ENCODE measurements around the gene THAP7.
"Not testable (repeated sequence)": the region's sequence is repeated elsewhere in the genome, so short reads cannot be mapped to it uniquely, and the experiment has no call there.

Gene THAP7

DNA sequence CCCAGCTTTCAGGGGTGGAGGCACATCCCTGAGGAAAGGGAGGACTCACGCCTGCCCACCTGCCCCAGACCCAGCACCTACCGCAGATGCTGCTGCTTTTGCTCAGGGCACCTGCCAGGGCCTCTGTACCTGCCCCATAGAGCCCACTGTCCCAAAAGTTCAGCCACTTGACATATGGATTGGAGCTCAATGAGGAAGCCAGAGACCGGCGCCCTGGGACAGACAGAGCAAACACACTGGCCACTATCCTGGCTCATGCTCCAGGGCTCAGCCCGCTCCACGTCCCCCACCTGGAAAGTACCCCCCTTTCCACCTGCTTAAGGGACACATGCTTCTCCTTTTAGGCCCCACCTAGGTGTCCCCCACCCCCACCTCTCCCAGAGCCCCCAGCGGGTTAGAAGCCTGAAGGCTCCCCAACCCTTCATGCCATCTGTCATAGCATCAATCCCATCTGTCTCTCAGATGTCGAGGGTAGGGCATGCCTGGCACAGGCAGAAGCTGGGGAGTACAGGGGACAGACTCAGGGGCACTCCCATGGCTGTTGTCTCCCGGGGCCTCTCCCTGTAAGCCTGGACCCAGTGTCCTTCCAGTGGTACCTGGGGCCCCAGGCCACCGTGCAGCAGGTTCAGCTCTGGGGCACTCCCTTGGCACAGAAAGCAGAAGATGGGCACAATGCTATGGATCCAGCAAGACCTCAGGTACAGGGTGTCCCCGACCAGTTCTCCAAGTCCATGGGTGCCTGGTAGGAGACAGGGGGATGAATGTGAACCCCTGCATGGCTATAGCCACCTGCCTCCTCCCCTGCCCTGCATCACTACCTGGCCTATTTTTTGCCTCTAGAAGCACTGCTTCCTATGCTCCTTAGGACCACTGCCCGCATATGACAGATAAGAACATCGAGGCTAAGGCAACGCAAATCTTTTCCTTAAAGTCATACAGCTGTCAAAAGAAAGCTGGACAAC, 10.8 kb upstream of the THAP7 start:
- DNase-seq: peak in 1 of 14 donors; percentile 83

DNA sequence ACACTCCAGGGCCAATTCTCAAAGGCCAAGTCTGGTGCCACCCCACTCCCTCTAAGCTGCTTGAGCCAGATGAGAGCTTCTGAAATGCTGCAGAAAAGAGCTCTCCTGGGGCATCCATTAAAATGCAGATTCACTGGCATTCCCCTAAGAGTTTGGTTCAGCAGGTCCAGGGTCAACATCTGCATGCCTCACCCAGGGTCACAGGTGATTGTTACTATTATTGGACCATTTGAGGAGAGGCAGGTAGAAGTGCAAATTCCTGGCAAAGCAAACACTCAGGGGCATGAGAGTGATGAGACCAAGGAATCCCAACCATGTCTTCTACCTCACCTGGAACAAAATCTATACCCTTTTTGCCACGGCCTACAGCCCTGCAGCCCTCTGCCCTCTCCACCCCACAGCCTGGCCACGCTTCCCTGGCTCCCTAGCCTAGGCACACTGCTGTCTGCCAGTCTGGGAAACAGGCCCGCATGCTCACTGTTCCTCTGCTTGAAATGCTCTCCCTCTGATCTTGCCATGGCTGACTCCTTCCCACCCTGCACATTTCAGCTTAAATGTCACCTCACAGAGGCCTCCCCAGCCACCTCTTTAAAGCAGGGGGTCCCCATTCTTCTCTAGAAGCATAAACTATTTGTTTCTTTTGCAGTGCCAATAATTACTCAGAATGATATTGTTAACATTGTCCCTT, 8.7 kb upstream of the THAP7 start:
- no peak for DNase-seq

DNA sequence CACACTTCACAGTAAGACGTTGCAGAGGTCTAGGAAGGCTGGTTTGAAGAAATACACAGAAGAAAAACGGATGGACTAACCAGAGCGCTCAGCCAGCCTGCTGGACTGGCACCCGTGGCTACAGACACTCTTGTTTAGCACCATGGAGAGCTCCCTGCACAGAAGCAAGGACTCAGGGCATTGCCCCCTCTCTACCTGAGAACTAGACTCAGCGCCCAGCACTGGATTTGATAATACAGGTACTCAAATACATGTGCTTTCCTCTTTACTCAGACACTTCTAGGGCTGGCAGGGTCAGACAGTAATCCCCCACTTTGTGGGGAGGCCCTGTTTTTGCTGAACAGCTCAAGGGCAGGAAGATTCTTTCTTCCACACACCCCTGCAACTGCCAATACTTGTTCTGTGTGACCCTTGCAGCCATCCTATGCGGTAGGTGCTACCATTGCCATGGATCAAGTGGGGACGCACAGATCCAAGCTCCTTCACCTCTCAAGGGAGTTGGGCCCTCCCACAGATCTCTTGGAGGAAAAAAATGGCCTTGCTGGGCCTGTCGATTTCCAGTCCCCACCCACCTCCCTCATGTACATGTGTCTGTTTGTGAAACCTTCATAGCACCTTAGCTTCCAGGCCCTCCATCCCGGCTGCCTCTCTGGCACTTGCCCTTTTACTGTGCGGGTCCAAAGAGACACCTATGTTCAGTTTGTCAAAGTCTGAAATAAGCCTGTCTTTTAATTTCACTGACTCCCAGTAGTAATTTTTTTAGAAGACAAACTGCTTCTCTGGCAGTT, 7.9 kb upstream of the THAP7 start:
- DNase-seq: no peak

DNA sequence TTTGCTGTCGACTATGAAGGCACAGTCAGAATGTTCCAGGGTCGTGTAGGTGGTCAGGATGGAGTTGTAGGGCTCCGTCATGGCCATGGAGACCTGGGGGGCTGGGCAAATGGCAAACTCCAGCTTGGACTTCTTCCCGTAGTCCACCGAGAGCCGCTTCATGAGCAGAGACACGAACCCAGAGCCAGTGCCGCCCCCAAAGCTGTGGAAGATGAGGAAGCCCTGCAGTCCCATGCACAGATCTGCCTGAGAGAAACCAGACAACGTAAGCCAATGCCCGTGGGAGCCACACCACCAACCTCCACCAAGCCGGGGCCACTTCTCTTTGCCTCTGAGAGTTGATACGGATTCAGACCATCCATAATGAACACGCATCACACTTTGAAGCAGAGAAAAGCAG, 7.3 kb upstream of the THAP7 start:
- not testable (repeated sequence) for DNase-seq

DNA sequence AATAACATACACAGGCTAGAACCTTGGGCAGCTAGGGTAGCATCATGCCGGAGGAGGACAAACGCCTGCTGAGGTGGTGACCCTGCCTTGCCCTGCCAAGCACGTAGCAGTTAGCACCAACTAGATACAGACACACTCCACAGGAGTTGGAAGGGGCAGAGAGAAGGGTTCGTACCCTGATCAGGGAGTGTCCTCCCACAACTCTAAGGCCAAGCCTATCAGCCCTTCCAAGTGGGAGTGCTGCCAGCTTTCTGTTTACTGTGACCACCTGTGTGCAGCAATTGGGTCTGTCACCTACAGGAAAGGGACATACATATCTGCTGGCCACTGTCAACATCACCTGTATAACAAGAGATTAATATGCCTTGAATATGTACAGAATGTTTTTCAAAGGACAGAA, 1.9 kb upstream of the THAP7 start:
- peak in 1 of 14 donors; percentile 19 for DNase-seq

DNA sequence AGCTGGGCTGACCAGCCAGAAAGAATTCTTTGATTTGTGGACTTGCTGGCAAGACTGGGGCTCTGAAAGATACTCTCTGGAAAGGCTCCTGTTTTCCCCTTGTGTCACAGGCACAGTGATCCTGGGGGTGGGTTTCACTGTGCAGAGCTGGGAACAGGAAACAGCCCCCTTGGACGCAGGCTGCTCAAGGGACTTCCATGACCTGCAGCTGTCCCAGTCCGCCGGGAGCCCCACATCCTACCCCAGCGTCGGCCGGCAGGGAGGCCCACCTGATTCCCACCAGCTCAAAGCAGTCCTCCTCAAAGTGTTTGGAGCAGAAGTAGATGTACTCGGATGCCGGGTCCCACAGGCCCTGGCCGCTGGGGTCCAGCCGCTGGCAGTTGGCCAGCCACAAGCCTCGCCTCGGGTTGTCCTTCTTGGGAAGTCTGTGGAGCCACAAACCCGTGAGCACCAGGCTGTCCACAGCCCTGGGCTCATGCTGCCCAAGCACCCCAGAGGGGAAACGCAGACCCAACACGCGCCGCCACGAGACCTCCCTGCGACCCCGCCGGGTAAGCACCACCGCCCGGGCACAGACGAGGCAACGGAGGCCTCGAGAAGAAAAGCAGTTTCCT, 824 bp downstream of the THAP7 start:
- no peak for DNase-seq

DNA sequence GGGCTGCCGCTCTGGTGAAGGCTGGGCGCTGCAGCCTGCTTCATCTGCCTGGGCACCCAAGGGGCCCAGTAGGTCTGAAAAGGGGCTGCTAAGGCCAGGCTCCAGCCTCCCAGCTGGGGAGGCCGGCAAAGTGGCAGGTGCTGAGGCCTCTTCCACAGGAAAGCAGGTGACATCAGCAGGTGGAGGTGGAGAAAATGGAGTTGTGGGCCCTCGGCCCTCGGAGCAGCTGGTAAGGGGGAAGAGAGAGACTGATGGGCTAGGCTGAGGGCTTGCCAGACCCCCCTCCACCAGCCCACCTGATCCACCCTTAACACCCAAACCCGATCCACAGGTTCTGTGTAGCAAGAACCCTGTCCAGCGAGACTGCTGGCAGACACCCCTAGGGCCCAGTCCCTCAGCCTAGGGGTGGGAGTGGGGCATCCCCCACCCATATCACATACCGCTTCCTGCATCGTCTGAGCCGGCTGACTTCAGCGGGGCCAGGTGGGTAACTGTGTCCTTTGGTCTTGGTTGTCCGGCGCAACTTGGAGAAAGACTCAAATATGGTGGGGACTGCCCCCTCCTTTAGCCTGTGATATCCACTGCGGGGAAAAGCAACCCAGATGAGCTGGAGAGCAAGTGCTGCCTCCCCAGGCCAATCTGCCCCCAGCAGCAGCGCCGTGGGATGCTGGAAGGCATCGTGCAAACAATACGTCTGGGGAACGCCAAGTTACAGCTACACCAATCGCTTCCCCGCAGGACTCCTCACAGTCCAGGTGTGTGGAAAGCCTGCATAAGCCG, 1.5 kb downstream of the THAP7 start:
- DNase-seq: no peak

DNA sequence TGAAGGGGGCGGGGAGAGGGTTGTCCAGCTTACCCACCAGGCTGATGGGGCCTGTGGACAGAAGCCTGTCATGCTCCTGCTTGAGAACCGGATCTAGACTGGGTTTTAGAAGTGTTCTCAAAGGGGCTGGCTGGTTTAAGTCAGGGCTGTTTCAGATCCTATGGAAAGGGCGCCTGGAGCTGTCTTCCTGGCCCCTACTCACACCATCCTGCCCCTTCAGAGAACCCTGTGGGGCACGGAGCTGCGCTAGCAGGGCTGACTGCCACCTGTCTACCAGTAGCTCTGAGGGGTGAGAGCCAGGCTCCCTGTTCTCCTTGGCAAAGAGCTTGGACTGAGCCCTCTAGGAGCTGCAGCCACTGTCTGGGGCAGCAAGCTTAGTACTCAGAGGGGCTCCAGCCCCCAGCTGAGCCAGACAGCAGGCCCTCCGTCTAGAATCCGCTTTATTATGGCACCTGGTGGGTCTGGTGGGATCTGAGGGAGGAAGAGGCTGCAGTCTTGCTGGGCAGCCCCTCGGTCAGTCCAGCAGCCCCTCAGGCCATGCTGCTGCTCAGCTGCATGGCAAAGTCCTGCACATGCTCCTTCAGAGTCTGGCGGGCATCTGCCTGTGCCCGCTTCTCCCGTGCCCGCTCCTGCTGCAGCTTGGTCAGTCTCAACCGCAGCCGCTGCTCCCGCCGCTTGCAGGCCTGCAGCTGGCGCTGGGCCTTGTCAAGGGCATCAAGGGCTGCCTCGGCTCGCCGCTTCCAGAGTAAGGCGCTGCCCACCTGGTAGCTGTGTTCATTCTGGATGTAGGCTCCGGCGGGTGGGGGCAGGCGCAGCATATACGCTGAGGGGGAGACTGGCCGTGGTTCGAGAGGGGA, 2.3 kb downstream of the THAP7 start:
- DNase-seq: no peak

DNA sequence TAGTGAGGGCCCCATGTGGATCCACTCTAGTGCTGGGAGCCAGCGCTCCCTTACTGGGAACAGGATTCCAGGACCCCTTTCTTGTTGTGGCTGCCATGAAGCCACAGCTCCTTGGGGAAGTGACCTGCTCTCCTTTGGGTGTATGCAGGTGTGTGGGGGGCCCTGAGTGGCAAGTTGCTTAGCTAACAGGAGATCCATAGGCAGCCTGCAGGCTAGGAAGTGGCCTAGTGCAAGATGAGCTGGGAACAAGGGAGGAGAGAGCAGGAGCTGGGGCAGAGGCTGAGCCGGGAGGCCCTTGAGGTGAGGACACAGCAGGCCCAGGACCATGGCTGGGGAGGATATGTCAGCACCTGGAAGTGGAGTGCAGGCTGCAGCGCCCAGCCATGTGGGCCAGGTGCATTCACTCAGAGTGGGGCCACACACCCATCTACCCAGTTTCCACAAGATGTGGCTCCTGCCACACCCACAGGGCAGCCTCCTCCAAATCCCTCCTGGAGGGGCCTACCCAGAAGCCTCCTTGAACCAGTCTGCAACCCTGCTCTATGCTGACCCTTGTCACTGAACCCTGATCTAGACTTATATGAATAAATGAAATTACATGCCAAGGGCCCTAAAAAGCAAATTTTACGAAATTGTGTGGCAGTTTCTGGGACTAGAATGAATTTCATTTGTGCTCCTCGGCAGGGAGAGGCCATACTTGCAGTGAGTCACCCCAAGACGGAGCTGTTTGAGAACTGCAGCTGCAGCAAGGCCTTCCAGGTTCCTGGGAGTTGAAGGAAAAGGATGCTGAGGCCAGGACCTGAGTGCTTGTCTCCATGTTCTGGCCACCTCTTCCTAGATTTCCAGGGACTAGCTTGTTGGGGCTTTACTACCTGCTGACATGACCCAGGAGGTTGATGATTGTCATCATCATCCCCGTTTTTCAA, 3.2 kb downstream of the THAP7 start:
- DNase-seq: no peak

DNA sequence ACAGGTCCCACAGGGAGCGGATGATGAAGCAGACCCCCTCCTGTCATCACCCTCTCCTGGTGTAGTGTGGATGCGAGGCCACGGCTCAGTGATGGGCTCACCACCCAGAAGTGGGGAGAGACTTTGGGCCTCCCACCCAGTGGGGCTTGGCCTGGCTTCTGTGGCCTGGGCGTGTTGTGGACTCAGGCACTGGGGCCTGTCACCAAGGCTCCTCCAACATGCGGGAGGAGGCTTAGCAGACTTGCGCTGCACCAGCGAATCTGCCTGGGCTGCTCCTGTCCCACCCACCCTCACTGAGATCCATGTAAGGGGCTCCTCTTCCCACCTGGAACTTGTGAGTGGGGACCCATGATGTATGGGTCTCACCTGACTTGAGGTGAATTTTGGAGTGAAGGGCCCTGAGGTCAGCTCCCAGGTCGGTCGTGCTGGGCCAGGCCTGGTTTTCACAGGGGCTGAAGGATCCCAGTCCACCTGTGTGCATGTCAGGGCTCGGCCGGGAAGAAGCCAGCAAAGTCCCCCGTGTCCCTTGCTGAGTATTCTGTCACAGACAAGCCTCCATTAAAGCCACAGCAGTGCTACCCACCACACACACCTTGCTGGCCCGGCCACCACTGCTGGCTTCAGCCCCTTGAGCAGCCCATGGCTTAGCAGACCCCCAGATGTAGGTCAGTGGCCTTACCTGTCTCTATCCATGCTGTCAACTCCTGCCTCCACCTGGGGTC, 4.2 kb downstream of the THAP7 start:
- DNase-seq: no peak

DNA sequence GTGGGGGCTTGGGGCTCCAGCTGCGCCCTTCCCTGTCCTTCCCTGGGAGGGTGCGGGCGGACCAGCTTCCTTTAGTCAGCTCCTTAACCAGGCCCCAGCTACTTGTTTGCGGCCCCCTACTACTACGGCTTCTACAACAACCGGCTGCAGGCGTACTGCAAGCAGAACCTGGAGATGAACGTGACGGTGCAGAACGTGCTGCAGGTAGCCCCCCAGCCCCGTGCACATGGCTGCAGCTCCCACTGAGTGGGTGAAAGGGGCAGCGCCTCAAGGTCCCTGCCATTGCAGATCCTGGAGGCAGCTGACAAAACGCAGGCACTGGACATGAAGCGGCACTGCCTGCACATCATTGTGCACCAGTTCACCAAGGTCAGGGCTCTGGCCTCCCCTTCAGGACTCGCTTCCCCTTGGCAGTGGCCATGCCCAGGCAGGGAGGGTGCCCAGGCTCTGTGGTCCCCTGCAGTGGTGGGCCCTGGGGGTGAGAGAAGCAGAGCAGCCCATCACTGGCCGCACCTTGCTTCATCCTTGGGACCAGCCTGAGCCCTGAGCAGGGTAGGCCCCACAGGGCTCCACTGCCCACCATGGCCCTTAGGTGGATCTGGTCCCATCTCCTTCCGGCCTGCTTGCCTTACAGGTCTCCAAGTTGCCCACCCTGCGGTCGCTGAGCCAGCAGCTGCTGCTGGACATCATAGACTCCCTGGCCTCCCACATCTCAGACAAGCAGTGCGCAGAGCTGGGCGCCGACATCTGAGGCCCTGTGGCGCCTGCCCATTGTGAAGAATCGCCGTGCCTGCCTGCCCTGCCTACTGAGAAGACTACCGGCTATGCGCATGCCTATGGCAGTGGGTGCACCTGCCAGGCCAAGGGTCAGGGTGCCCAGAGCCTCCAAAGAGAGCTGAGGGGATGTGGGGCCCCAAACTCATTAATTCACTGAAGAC, 5.1 kb downstream of the THAP7 start:
- DNase-seq: no peak

DNA sequence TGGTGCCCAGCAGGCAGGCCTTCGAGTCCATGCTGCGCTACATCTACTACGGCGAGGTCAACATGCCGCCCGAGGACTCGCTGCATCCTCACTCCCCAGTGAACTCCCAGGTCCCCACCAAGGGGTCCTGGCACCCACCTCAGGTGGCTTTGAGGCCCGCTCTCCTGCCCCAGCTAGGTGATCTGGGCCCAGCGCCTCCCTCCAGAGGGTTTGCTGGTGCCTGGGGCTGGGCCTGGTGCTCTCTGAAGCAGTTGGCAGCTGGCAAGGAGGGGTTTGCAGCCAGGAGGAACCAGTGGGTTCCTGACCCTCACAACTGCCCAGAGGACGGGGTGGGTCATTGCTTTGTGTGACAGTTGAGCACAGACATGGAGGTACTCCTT, 5.9 kb downstream of the THAP7 start:
- DNase-seq: no peak

DNA sequence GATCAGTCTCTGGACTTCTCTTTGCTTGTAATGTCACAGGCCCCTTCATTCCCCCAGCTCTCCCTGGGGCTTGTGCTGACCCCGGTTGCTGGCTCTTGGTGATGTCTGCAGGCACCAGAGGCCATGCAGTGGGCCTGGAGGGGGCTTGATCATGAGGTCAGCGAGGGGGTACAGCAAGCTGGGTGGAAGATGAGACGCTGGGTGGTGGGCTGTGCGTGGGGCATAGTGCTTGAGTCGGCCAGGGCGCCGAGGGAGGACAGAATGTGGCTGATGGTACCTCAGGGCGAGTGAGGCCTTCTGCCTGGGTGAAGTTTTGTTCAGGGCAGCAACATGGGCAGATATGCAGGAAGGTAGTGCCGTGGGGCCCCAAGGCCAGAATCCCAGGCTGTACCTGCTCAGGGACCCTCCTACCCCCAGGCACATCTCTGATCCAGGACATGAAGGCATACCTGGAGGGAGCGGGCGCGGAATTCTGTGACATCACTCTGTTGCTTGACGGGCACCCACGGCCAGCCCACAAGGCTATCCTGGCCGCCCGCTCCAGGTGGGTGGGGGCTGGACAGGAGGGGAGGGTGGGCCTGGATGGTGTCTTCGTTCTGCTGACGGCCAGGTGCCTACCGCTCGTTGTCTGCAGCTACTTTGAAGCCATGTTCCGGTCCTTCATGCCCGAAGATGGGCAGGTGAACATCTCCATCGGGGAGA, 6.4 kb downstream of the THAP7 start:
- no peak for DNase-seq

DNA sequence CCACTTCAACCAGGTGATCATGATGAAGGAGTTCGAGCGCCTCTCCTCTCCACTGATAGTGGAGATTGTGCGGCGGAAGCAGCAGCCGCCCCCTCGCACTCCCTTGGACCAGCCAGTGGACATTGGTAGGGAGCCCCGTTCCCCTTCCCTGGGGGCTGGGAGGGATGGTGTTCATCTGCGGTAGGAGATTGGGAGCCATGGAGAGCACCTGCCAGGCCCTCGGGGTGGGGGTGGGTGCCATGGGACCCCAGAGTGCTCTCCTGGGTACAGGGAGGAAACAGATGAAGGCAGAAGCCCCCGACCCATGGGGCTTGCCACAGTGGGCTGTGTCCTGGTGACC, 7.0 kb downstream of the THAP7 start:
- DNase-seq: no peak

DNA sequence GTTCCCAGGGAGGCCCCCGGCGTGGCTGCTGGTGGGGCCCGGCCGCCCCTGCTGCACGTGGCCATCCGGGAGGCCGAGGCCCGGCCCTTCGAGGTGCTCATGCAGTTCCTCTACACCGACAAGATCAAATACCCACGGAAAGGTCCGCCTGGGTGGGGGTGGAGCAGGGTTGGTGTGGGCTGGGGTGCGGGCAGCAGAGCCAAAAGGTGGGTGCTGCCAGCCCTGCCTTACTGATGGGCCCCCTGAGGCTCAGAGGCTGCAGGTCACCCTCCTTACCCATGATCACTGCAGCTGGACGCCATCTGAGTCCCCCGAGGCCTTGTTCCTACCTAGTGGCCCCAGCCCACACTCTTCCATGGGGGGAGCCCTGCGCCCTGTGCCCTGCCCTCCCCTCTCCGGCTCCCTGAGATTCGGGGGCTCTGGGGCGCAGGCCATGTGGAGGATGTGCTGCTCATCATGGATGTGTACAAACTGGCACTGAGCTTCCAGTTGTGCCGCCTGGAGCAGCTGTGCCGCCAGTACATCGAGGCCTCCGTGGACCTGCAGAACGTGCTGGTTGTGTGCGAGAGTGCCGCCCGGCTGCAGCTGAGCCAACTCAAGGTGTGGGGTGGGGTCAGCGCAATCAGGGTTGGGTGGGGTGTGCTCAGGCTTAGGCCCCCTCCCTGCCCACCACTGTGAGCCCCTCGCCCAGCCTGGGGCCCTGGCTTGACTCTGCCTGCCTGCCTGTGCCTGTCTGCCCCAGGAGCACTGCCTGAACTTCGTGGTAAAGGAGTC, 7.6 kb downstream of the THAP7 start:
- no peak for DNase-seq
